Endothelial cell of umbilical vein (primary cell): Measurements from ENCODE around the gene ST6GALNAC3.

ENCODE experiments used
- CTCF ChIP-seq, 2 donors: IDR thresholded peaks; 1 replicate in 1 of 2; 2 replicates in 1 of 2; pipeline ENCODE4 v1.5.1; 2011; ENCODE audit warnings: low read length in 2 of 2, mild to moderate bottlenecking in 2 of 2, moderate library complexity in 2 of 2, control low read depth in 1 of 2, inconsistent platforms in 1 of 2, low read depth in 1 of 2; ENCODE audit not compliant: insufficient read depth in 1 of 2; ENCODE audit errors: extremely low read depth in 1 of 2
- FOS ChIP-seq: IDR thresholded peaks from 2 replicates; pipeline ENCODE4 v1.6.1; 2011; ENCODE audit warnings: mild to moderate bottlenecking, low read length, moderate library complexity, borderline replicate concordance; ENCODE audit not compliant: insufficient read depth

- TF ChIP-seq CTCF (IDR thresholded peaks at IDR 0.05; ENCODE audit: extremely low read depth in 1 of 2, insufficient read depth in 1 of 2, low read depth in 1 of 2, low read length in 2 of 2) (peak in 1 of 2 donors; percentile 21), FOS (no peak)
Measured at GRCh38 chr1:76140227-76140626, 65.7 kb downstream of the ST6GALNAC3 start.
